Body of pancreas (tissue), 4 donors: ENCODE data around the gene ARGLU1.

Experiments used
- POLR2A ChIP-seq, 3 donors: fragments of 450-650 bp; IDR thresholded peaks; one replicate each; pipeline ENCODE4 v1.6.1; 2016; ENCODE audit warnings: antibody characterized with exemption in 3 of 3, mild to moderate bottlenecking in 2 of 3
- TF ChIP-seq, protein P1 (sequence below), 7 experiments: fragments of 450-650 bp in 4 of 7; fragments of 200-600 bp in 3 of 7; sonication (generic) in 3 of 7; IDR thresholded peaks; one replicate each; pipeline ENCODE4 v1.5.1; 2016 to 2019; ENCODE audit warnings: antibody characterized with exemption in 7 of 7

DNA sequence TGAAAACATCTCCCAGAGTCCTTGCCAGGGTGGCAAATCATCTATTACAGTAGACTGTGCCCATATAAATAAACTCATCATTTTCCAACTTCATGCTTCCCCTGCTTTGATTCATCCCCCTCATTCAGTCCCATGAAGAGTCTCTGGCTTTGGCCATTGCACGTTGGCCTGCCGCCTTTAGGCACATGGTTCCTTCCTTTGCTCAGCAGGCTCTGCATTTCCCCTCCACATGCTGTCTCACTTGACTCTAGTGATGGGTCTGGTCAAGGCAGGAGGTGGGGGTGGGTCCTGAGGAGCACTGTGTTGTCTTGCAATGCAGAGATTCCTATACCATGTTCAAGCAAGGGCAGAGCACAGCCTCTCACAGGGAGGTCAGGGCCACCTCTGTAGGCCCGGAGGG, 48.8 kb upstream of the ARGLU1 start:
- TF ChIP-seq POLR2A (IDR thresholded peaks at IDR 0.05), result no peak
- TF ChIP-seq, protein P1, sequence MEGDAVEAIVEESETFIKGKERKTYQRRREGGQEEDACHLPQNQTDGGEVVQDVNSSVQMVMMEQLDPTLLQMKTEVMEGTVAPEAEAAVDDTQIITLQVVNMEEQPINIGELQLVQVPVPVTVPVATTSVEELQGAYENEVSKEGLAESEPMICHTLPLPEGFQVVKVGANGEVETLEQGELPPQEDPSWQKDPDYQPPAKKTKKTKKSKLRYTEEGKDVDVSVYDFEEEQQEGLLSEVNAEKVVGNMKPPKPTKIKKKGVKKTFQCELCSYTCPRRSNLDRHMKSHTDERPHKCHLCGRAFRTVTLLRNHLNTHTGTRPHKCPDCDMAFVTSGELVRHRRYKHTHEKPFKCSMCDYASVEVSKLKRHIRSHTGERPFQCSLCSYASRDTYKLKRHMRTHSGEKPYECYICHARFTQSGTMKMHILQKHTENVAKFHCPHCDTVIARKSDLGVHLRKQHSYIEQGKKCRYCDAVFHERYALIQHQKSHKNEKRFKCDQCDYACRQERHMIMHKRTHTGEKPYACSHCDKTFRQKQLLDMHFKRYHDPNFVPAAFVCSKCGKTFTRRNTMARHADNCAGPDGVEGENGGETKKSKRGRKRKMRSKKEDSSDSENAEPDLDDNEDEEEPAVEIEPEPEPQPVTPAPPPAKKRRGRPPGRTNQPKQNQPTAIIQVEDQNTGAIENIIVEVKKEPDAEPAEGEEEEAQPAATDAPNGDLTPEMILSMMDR (IDR thresholded peaks at IDR 0.05), result no peak
